ENCODE results near the gene NKX6-1. TPM values are rescaled to one million over a fixed set of nuclear protein-coding genes. Genes with fewer than 3 reads are reported as not detected.

Gene NKX6-1
- total and polyA plus RNA-seq, 8 donors, result 1.1 to 5.2 TPM; not detected in 6

GRCh38 chr4:84455697-84456096 lies 43.4 kb downstream of the NKX6-1 start:
- TF ChIP-seq POLR2A (IDR thresholded peaks at IDR 0.05) (no peak), POLR2AphosphoS5 (IDR thresholded peaks at IDR 0.05) (no peak), EP300 (IDR thresholded peaks at IDR 0.05) (no peak), CTCF (IDR thresholded peaks at IDR 0.05) (no peak)
- H3K27me3 ChIP-seq, result no peaks in the 10 kb centered on the region
- WGBS, 5 donors, result 55 to 73% (median 69%) methylated on average over 3 of the region's 3 CpGs

DNA sequence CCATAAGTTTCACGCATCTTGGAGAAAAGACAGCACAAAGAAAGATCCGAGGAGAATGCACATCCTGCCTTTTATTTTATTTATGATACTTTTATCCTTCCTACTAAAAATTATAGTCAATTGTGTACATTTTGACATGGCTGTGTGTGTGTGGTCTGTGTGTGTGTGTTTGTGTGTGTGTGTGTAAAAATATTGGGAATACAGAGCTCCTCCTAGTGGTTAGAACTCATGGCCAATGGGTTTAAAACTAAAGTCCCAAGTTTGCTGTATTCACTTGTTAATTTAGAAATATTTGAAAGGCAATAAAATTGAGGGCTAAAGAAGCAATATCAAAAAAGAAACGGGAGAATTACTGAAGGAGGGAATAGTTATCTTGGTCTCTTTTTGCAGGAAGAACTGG lies 47.5 kb downstream of the NKX6-1 start:
- Histone ChIP-seq H3K27ac (no peak overlapping the region), H3K27me3 (no peaks in the 10 kb centered on the region), H3K4me1 (no peaks in the 10 kb centered on the region), H3K9me3 (no peaks in the 10 kb centered on the region), H3K4me3 (no peak overlapping the region), H3K36me3 (no peaks in the 10 kb centered on the region)
- TF ChIP-seq POLR2AphosphoS5 (IDR thresholded peaks at IDR 0.05), result no peak
- TF ChIP-seq POLR2A (IDR thresholded peaks at IDR 0.05), result no peak
- TF ChIP-seq EP300 (IDR thresholded peaks at IDR 0.05), result no peak
- TF ChIP-seq CTCF (IDR thresholded peaks at IDR 0.05), result peak in 1 of 7 experiments; percentile 12
- DNase-seq, result peak in 1 of 2 donors; percentile 18
- WGBS, 5 donors, result 23 to 39% (median 30%) methylated on average over 3 of the region's 3 CpGs
- intact Hi-C loops (cut with DNase I; ENCODE audit: low total_unique reads), result no loop called here

More at GRCh38 chr4:84455697-84456096, 43.4 kb downstream of the NKX6-1 start:
- Histone ChIP-seq H3K4me3 (no peak overlapping the region), H3K27ac (no peak overlapping the region), H3K9me3 (no peaks in the 10 kb centered on the region), H3K36me3 (no peaks in the 10 kb centered on the region), H3K4me1 (no peaks in the 10 kb centered on the region)
- DNase-seq, result peak in 1 of 2 donors; percentile 42
- intact Hi-C loops (cut with DNase I; ENCODE audit: low total_unique reads), result no loop called here

DNA sequence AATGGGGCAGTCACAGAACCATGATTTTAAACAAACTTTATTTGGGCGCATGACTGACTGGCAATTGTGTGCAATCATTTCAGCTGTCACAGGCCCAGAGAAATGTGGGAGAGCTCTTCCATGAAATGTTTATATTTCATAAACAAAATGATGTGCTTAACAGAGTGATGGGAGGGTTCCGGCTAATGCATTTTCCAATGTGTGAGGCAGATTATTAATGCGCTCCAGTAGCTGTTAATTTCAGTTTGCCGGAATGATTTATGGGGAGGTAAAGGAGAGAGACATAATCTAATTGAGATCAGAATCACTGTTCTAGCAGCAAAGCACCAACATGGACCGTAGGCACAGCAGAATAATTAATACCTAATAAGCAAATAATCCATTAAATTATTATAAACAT lies 55.6 kb downstream of the NKX6-1 start:
- no peak overlapping the region for H3K4me3 ChIP-seq
- H3K36me3 ChIP-seq, result no peaks in the 10 kb centered on the region
- H3K9me3 ChIP-seq, result no peaks in the 10 kb centered on the region
- H3K4me1 ChIP-seq, result no peaks in the 10 kb centered on the region
- H3K27me3 ChIP-seq, result peaks cover 0 to 7% (median 0%) of the 10 kb centered on the region in 3 donors
- intact Hi-C loops (cut with DNase I; ENCODE audit: low total_unique reads), result no loop called here
- no peak overlapping the region for H3K27ac ChIP-seq
- 66 to 81% (median 77%) methylated on average over 5 of the region's 5 CpGs for WGBS, 5 donors
- DNase-seq, result peak in 1 of 2 donors; percentile 28
- TF ChIP-seq CTCF (IDR thresholded peaks at IDR 0.05) (no peak), POLR2A (IDR thresholded peaks at IDR 0.05) (no peak), POLR2AphosphoS5 (IDR thresholded peaks at IDR 0.05) (no peak), EP300 (IDR thresholded peaks at IDR 0.05) (no peak)

- intact Hi-C loops (cut with DNase I; ENCODE audit: low total_unique reads), result no loop called here
- WGBS, 5 donors, result 70 to 83% (median 75%) methylated on average over 2 of the region's 2 CpGs
These were observed 56.3 kb downstream of the NKX6-1 start for GRCh38 chr4:84442778-84443177.

More at GRCh38 chr4:84442778-84443177, 56.3 kb downstream of the NKX6-1 start:
- H3K27me3 ChIP-seq, result peaks cover 0 to 7% (median 0%) of the 10 kb centered on the region in 3 donors
- no peak overlapping the region for H3K4me3 ChIP-seq
- no peaks in the 10 kb centered on the region for H3K4me1 ChIP-seq
- no peaks in the 10 kb centered on the region for H3K9me3 ChIP-seq
- DNase-seq, result no peak
- TF ChIP-seq CTCF (IDR thresholded peaks at IDR 0.05) (no peak), POLR2A (IDR thresholded peaks at IDR 0.05) (no peak), EP300 (IDR thresholded peaks at IDR 0.05) (no peak), POLR2AphosphoS5 (IDR thresholded peaks at IDR 0.05) (no peak)
- H3K27ac ChIP-seq, result no peak overlapping the region
- H3K36me3 ChIP-seq, result no peaks in the 10 kb centered on the region

Small RNAs within 50 kb of the gene (small RNA-seq; reads per million reads assigned to genes)
- gene RPL3P13, result 0 reads per million in 4 donors

Other genes starting within 250 kb of the NKX6-1 start
- 10 to 100 TPM in 3 of 5 donors, 1 to 10 TPM in 2; 4.1 to 62.6 (median 14.7) TPM for gene CDS1, start 83.8 kb upstream of the NKX6-1 start, total RNA-seq
- 1 to 10 TPM; 3.2 to 5.7 (median 3.4) TPM for gene CDS1, start 83.8 kb upstream of the NKX6-1 start, polyA plus RNA-seq